GM19043 (cell line): ENCODE data around the gene SUCLG2.

Experiments used
- ATAC-seq: cut with Tn5 transposase; IDR thresholded peaks from one replicate; pipeline ENCODE4 v1.9.1; 2021; ENCODE audit warnings: low read depth; ENCODE audit not compliant: unreplicated experiment

The SUCLG2 gene

DNA sequence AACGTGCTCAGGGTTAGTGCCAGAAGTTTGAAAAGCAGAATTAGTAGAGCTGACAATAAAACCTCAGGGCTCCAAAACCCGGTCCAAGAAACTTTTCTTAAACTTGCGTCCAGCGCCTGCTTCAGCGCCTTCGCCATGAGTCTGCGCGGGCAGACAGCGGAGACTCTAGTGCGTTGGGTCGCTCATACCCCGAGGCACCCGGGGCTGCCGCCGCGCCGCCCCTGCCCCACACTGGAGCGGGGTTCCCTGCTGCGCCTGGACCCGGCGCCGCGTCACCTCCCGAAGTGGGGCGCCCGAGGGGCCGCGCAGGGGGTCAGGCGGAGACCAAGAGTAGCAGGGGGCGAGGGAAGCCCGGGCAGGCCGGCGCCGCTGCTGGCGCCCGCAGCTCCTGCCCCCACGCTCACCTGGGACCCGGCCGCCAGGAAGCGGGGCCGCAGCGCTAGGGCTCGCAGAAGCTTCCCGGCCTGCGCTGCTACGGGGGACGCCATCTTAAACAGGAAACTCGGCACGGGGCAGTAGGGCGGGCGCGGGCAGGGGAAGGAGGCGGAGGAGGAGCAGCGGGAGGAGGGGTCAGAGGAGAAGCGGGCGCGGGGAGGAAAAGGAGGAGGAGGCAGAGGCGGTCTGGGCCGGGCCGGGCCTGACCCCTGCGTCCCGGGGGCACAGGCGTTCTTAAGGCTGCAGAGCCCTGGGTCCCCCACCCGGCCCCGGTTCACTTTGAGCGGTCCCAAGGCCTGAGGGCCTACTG, at the start of gene SUCLG2:
Gene SUCLG2, minus strand, starts transcription at position 514 of the 745 bp plus-strand sequence. Its CDS starts 26 bp downstream, at position 488.
- peak; percentile 58 for ATAC-seq

- ATAC-seq, result no peak
Measured at GRCh38 chr3:67700596-67700995, 46.2 kb upstream of the SUCLG2 start.

- ATAC-seq, result no peak
Measured at GRCh38 chr3:67699882-67700281, 45.5 kb upstream of the SUCLG2 start.

GRCh38 chr3:67692621-67693020, 38.2 kb upstream of the SUCLG2 start:
- no peak for ATAC-seq

GRCh38 chr3:67691926-67692325, 37.5 kb upstream of the SUCLG2 start:
- ATAC-seq, result no peak

- ATAC-seq, result no peak
Measured at GRCh38 chr3:67691207-67691606, 36.8 kb upstream of the SUCLG2 start.

DNA sequence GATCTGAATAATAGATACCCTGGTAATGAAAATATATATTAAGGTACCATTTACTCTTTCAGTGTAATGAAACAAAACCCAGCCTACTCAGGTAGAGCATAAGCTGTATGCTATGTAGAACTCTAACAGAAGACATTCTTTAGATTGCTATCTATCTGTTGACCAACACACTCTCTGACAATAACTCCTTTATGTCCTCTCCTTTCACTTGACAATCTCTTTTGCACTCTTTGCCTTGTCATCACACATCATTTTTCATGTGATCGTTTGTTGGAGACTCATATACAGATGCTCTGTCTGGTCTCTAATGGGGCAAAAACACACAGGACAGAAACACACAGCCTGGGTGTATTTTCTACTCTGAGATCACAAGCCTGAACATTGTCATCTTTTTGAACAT, 35.4 kb upstream of the SUCLG2 start:
- no peak for ATAC-seq

DNA sequence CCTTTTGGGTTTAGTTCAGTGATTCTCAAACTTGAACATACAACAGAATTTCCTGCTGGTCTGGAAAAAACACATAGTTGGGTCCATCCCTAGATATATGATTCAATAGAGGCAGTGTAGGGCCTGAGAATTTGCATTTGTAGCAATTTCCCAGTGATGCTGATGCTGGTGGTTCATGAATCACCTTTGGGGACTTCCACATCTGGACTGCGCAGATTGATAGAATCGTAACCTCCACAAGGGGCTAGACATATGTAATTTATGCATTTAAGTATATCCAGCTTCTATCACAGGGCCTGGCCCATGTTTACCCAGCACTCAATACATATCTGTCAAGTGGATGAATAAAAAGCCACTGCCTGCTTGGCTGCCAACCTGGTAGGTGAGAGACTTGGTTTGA, 33.8 kb upstream of the SUCLG2 start:
- ATAC-seq, result no peak

- ATAC-seq, result no peak
Measured at GRCh38 chr3:67686069-67686468, 31.7 kb upstream of the SUCLG2 start.

- peak; percentile 100 for ATAC-seq
Measured at GRCh38 chr3:67685499-67685898, 31.1 kb upstream of the SUCLG2 start.

GRCh38 chr3:67684211-67684610, 29.8 kb upstream of the SUCLG2 start:
- no peak for ATAC-seq

GRCh38 chr3:67683522-67683921, 29.1 kb upstream of the SUCLG2 start:
- no peak for ATAC-seq

- peak; percentile 70 for ATAC-seq
Measured at GRCh38 chr3:67678665-67679064, 24.3 kb upstream of the SUCLG2 start.

GRCh38 chr3:67674055-67674454, 19.6 kb upstream of the SUCLG2 start:
- no peak for ATAC-seq

DNA sequence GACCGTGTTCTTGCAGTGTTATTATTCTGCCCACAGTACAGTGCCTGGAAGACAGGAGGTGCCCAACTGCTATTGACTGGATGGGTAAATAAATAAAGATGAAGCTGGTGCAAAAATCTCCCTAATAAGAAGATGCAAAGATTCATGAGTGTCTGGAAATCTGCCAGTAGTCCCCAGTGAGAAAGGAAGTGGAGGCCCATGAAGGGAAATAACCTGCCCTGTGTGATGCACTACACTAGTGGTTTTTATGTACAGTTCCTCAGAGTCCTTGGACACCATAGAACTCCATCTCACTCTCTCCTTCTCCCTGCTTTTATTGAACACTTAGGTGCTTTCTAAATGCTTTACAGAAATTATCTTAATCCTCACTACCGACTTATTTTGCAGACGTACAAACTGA, 8.3 kb upstream of the SUCLG2 start:
- ATAC-seq, result peak; percentile 57

DNA sequence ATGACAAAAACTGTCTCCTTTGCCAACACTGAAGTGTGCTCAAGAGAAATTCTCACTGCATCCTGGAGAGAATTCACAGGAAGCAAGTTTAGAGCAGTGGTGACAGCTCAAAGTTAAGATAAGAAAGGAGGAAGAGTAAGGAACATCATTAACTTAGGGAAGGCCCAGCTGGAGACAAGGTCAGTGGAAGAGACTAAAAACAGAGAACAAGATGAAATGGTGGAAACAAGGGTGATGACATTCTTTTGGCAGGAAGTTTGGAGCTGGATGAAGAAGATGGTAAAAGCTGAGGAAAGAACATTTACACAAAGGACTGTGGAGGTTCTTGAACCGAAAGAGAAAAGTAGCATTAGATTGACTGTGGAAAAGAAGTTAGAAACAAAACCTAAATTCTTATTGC, 6.7 kb upstream of the SUCLG2 start:
- ATAC-seq, result no peak

GRCh38 chr3:67657192-67657591, 2.8 kb upstream of the SUCLG2 start:
- no peak for ATAC-seq

DNA sequence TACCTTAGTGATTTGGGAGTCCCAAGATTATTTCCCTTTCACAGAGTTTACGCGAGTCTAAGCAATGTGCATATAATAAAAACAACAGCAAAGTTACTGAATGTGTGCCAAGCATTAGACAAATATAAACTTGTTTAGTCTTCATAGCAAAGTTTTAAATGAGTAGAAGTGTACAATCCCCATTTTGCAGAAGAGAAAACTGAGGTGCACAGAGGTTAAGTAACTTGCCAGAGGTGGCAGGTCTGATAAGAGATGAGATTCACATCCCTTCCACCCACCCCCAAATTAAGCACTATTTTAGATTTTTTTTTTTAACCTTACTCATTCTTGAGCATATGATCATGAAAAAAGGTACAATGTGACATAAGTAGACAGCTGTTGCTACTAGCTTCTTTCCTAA, 2.2 kb upstream of the SUCLG2 start:
- no peak for ATAC-seq

- ATAC-seq, result peak; percentile 39
Measured at GRCh38 chr3:67655364-67656121, 1.1 kb upstream of the SUCLG2 start.

DNA sequence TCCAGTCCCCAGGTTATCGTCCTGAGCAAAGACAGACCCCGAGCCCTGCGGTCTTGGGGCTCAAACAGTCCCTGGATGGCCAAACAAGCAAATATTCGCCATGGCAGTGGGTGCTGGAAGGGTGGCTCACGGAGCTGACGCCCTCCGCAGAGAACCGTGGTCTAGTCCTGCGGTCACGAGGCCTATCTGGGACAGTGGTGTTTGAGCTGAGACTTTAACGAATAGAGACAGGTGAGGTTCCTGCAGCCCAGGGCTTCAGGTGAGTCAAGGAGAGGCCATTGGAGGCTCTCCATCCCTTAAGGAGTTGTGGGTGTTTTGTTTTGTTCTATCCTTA, 399 bp upstream of the SUCLG2 start:
- ATAC-seq, result no peak

DNA sequence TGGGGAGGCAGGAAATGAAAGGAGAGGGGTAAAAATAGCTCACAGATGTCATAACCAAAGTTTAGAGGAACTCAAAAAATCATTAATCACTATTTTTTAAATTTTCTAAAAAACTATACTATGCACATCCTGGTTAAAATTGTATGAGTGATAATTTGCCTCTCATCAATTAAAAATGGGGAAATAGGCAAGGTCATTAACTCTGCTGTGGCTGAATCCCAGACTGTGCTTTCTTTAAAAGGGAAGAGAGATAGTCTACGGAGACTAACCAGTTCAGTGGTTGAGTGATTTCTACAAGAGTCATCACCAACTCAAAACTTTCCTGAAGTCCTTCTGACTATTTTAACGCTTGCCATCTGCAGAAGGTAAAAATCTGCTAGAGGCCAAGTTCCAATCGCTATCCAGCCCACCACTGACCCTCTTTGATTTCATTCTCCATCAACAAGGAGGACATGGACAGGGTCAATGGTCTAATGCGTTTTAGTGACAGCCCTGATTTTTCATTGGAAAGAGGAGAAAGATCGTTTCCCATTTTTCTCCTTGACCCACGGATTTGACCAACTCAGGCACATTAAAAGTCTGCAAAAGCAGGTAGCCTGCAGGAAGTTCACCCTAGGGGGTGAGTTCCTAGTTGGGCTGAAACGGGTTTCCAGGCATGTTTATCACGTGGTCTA, 850 bp downstream of the SUCLG2 start:
- ATAC-seq, result peak; percentile 13

DNA sequence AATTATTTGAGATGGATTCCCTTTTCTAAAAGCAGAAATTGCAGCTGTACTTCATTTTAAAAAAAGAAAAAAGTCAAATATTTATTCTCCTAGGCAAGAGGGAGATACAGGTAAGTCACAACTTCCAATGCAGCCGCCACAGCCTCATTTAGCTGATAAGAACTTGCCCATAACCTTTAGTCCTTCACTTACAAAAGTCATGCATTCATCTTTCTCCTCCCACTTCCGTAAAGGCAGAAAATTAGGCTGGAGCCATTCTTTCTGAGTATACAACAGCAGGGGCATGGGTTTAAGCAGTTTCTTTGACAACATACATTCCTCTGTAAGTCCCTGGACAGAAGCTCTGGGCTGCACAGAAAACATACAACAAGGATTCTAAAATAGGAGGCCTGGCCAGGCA, 4.3 kb downstream of the SUCLG2 start:
- no peak for ATAC-seq
